Measurements from ENCODE around the gene HS6ST1.

HS6ST1 gene

DNA sequence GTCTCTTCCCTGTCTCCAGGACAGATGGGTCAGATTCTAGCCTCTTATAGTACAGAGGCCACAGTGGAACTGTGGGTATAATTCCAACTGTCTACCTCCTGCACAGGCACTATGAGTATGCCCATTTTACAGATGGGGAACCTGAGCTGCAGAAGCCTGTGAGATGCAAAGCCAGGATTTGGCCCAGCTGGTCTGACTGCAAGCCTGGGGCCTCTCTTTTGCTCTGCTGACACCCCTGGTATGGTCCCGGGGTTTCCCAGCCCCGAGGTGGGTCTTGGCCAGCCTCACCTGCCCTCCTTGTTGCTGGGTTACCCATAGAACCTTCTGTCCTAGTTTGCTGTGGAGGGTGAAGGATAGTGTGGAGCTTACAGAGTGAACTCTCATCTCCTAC is 9.8 kb downstream of the HS6ST1 start:
- DNase-seq: no peak

DNA sequence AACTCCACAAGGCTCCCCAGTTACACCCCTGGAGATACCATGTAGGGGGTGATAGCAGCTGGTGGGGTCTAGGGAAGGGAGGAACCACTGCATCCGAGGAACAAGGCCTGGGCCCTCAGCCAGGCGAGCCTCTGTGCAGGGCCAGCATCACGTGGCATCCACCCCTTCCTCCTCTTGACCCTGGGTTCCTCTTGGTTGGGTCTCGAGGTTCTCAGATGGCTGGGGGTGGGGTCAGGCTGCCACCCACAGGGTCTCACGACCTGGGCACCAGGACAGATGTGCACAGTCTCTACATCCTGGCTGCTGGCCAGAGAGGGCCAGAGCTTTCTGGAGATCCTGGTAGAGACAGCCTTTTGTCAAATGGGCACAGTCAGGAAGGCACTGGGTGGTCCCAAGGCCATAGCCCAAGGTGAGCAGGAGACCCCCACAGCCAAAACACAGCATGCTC is 10.4 kb downstream of the HS6ST1 start:
- DNase-seq: no peak

DNA sequence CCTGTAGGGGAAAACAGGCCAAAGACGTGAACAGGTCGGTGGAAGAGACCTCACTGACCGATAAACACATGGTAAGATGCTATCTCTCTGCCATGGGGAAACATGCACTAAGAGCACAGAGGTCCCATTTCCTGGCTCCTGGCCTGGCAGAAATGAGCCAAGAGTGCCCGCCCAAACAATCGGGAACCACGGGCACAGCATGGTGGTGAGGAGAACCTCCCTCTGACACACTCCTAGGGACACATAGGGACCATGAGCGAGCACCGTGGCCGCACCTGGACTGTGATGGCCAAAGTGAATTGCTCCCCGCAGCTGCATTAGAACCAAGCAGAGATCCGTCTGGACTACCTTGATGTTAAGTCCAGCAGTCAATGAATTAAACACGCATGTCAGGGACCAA is 11.1 kb downstream of the HS6ST1 start:
- DNase-seq: no peak

DNA sequence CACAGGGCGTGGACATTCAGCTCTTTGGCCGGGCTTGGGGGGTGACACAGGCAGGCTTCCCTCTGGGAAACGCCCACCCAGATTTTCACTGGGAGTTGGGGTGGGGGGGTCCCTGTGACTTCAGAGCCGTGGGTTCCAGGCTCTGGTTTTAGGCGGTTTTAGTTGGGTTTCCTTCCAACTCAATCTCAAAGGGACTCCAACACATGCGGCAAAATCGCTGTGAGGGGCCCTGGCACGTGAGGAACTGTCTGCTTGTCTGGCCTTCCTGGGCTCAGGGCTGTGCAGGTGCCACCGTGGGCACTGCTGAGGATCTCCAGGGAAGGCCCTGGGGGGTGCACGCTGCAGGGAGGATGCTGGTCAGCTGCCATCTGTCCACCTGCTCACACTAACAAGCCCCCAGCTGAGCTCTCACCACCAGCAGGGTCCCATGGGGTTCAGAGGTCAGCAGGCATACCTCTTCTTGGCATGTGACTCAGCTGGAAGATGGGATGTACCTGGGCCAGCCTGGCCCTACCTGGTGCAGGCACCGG is 11.7 kb downstream of the HS6ST1 start:
- no peak for DNase-seq

DNA sequence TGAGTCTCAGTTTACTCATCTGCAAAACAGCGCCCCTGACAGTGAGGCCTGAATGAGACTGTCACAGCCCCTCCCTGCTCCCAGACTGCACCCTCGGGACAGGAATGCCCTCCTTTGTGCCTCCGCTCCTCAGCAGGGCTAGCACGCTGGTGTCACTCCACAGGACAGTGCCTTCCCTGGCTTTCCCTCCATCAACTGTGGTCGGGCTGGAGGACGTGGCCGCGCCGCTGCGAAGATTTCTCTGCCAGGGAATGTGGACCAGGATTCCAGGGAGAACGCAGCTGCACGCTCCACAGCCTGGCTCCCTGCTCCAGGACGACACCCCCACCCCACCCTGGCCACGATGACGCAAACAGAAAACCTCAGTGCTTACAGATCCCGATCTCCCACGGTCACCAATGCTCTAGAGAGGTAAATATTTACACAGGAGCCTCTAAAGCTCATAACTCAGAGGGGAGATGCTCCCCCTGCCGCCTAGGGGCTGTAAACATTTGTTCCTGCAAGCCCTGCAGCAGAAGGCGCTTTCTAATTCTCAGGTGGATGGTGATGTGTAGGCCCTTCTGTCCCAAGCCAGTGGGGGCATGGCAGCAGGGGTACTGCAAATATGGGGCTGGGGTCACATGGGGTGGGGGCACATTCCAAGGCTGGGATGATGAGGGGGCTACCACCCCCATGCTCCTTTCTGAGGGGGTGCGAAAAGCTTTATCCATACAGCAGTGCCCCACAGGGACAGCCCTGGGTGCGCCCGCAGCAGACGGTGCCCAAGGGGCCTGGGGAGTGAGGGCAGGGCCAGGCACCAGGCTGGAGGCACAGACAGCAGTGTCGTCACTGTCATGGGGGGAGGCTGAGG is 12.4 kb downstream of the HS6ST1 start:
- no peak for DNase-seq

DNA sequence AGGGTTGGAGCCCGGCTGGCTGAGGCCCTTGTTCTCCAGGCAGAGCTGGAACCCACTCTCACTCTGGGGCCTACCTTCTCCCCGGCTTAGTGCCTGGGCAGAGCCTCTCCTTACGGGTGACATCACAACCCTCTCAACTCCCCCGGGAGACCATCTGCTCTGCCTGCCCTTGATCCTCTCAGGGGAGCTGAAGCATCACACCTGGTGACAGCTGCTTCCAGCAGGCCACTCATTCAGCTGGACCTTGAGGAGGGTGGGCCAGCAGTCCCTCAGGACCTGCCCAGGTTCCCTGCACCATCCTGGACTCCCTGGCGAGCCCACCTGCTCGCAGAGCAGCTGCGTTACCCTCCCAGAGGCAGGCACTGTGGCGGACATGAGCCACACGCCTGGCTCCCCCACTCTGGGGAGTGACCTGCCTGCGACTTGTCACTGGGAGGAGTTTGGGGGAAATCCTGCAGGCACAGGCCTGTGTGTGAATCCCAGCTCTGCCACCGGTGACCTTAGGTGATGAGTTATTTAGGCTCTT is 13.1 kb downstream of the HS6ST1 start:
- DNase-seq: no peak

DNA sequence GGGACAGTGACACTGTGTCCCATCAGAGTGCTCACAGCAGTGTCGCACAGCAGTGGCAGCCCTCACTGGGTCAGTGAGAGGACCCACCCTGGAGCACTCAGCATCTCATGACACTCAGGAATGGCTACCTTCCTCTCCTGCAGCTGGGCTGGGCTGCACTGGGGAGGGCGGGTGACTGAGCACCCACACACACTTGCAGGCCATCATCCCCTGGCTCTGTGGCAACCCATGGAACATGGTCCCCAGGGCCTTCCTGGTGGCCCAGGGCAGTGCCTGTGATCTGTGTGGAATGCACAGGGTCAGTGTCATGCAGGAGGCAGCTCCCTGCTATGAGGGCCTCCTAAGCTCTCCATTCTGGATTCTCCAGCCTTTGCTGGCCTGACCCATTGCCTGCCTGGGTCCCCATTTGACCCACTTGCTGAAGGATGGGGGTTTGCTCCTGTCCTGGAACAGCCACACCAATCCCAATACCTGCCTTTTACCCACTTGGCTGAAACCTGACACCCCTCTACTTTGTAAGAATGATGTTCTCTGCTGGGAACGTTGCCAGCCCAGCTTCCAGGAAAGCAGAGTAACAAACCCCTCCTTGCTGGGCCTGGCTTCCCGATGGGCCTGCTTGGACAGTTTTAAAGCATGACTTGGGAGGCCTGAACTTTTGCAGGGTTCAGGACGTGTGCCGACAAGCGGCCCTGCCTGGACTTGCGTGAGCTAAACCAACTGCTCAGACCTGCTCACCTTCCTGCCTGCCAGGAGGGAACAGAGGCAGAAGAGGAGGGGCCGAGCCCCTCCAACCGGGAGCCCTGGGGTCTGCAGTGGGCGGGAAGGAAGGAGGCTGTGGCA is 13.7 kb downstream of the HS6ST1 start:
- DNase-seq: no peak

DNA sequence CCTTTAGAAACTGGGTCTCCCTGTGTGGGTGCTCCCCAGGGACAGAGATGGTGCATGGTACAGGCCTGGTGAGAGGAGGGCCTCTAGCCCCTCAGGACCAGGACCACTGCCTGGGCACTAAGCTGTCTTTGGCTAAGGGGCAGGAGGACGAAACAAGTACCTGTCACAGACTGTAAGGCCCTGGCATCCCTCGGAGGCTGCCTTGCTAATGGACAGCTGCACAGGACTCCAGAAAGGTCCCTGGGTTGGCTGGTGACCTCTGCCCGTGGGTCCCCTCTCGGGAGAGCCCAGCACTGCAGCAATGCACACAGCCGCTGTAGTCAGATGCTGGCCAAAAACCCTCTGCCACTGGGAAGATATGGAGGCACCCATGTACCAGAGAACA is 14.3 kb downstream of the HS6ST1 start:
- no peak for DNase-seq

DNA sequence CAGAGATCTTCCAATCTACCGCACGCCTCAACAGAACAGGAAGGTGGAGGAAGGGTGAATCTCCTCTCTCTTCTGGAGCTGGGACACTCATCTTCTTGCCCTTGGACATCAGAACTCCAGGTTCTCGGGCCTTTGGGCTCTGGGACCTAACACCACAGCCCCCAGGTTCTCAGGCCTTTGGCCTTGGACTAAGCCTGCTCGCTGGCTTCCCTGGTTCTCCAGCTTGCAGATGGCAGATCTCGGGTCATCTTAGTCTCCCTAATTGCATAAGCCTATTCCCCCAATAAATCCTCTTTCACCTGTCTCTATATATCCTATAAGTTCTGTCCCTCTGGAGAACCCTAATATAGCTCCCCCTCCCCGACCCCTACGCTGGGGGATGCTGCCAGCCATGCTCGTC is 14.8 kb downstream of the HS6ST1 start:
- DNase-seq: no peak

DNA sequence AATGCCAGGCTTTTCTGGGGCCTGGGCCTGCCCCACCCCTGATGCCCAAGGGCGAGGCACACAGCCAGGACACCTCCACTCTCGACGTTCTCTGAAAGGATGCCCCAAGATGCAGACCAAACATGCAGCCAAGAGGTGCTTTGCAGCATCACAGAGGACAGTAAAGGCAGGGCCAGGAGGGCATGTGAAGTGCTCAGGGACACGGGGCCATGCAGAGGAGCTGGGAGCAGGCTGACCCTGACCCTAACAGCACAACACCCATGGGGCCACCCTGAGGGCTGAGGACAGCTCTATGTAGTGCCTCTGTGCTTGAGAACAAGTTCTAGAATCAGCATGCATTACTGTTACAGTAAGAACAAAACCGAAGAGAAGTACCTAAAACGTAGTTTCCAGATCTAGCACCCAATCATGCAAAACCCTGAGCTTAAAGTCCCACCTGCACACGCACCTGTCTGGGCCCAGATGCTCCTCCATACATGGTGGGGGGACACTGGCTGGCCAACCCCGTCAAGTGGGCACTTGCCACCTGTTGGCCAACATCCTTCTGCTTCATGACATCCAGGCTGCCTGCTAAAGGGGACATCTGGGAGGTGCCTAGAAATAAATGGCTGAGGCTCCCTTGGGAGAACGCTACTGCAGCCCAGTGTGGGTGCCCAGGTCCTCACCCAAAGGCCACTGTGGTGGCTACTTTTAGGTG is 15.4 kb downstream of the HS6ST1 start:
- DNase-seq: no peak

DNA sequence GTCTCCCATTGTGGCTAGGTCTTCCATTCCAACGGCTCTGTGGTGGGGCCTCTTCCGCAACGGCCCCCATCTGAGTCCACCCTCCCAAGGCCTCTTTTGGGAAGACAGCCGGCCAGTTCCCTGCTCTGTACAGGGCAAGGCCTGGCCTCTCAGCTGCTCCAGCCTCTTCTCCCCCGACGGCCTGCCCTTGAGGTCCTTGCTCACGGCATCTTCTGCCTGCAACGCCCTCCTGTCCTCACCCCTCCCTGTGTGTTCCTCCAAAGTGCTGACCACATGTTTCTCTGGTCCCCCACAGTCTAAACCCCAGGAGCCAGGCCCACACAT is 16.0 kb downstream of the HS6ST1 start:
- no peak for DNase-seq

DNA sequence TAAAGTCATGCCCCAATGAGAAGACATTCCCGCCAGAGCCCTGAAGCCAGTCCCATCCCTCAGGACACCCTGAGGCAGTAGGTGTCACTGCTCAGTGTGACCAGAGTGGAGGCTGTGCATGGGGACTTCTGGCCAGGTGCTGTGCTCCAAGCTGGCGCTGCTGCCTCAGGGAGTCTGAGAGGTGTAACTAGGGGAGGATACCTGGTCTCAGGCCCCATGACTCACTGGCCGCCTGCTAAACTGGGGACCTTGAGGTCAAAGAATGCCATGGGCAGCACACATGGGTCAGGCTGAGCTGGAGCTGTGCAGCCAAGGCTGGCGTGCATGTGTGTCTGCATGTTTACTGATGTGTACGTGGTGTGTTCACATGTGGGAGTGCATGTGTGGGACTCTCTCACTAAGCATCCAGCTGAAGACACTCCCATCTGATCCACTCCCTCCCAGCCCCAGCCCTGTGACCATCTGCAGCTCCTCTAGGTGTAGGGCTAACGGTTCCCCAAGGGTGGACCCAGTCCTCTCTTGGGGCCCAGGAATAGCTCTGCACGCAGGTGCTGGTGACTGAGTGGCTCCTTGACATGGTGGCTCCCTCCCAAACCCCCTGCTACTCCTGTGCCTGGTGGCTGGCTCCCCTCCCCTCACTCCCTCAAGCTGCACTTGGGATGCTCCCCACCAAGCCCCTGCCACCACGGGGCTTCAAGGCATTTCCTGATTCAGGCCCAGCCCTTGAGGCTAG is 16.5 kb downstream of the HS6ST1 start:
- DNase-seq: no peak

DNA sequence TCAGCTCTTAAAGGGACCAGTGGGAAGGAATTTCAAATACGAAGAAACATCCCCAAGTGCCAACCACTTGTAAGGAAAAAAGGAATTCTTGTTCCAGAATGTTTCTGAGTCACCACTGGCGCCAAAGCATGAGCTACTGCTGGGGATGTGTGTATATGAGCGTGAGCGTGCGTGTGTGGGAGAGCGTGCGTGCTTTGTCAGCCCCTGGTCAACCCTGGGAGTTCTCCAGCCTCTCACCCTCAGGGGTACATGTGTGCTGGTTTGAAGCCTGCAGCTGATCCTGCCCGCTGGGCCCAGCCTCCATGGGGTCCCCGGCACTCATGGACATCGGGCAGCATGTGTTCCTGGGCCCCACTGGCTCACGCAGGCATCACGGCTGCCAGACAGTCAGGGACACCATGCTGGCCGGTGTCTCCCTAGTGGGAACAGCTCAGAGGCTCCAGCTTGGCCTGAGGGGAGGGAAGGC is 17.1 kb downstream of the HS6ST1 start:
- no peak for DNase-seq

DNA sequence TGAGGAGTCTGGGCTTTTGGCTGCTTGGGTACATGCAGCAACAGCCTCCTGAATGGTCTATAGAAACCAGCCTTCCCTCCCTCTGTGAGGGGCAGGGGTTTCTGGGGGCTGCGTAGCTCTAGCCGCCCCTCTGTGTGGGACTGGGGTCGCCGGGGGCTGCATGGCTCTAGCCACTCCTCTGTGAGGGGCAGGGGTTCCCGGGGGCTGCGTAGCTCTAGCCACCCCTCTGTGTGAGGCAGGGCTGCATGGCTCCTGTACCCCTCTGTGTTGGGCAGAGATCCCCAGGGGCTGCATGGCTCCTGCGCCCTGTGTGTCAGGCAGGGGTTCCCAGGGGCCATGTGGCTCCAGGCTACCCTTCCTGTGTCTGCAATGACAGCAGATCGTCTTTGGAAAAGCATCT is 17.6 kb downstream of the HS6ST1 start:
- DNase-seq: no peak

DNA sequence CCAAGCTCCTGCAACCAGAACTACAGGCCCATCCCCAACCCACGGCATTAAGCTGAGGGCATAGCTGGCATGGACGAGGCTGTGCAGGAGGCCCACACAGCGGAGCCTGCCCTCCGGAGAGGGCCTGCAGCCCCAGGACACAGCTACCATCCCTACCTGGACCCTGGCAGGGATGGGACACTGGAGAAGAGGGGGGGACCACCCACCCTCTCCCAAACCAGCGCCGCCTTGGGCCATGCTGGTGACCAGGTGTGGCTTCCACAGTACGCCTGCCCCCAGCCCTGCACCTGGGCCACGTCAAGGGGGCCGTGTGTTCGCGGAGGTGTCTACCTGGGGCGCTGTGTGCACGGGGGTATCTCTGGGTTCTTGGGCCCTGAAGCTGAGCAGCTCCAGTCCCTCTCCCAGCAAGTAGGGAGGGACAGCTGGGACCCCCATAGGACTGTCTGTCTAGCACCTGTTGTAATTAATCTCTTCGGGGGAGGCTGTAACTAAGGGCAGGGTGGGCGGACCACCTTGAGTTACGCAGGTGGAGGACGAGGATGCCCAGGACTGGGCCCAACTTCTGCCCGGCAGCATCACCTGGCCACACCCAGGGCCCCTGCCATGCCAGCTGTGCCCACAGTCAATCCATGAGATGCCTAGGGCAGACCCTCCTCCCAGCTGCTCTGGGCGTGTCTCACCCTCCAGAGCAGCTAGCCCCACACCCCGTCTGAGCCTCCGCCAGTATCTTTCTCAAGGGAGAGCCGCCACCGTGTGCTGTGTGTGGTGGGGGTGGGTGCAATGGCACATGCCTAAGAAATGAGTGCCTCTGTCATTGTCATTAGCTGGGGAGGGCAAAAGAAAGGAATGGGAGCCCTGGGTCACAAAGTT is 18.3 kb downstream of the HS6ST1 start:
- DNase-seq: no peak

DNA sequence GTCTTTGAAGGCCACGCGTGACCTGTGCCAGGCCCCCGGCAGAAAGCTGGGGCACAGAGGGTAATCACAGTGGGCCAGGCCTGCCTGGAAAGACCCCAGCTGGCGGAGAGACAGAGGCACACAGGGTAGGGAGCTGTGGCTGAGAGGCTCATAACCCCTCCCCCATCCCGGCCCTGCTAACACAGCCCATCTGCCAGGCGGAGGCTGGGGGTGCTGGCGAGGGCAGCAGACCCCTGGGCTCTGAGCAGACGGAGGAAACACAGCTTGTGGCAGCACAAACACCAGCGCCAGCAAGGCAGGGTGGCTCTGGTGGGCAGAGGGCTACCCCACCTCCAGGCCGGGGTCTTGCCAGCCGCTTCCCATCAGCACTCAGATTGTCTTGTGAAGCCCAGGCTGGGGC is 19.0 kb downstream of the HS6ST1 start:
- no peak for DNase-seq

DNA sequence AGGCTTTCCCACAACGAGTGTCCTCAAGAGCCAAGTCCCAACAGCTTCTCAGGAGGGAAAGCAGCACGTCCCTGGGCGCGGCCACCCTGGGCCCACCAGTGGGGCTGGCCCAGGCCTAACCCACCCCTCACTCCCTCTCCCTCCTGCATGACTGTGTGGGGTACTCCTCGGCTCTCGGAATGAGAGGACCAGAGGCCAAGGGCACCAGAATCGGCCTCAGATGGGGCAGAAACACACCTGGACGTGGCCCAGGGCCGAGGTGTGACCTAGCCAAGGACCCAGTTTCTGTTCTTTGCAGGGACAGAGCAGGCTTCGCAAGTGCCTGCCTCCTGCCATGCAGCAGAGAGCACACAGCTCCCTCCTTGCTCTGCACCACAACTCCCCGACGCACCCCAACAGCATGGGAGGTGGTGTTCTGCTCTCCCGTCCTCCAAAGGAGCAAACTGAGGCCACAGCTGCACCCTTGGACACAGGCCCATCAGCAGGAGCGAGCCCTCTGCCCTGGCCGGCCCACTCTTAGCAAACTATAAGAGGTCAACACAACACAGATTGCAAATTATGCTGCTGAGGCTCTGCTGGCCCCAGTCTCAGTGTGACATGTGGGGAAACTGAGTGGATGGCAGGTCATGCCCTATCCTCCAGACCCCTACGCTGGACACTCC is 19.7 kb downstream of the HS6ST1 start:
- no peak for DNase-seq

DNA sequence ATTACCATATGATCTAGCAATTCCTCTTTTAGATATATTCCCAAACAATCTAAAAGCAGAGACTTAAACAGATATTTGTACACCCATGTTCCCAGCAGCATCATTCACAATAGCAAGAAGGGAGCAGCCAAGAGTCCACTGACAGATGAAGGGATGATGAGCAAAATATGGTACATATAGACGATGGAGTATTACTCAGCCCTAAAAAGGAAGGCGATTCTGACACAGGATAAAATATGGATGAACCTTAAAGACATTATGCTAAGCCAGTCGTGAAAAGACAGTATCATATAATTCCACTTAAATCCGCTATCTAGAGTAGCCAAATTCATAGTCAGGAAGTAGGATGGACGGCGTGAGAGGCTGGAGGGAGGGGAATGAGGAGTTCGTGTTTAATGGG is 20.4 kb downstream of the HS6ST1 start:
- no peak for DNase-seq

DNA sequence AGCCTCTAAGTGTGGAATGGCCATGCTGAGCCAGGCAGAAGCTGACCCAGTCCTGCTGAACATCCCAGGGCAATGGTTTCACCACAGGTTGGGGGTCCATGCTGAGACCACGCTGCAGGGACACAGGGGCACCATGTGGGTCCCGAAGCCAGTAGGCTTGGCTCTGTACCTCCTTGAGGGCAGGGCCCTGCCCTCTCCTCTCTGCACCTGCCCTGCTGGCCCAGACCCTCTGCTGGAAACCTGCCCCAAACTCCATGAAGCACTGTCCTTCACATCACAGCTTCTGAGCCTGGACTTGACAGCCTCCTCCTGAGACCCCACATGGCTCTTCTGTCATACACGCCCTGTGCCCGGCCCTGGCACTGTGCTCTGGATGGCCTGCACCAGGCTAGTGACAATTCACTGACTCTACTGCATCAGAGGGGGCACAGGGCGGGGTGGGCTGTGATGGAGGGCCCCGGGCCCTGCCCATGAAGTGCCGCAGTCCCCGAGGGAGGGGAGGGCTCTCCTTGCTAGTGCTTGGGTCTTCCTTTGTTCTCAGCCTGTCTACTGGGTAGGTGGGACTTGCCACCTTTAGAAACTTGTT is 24.7 kb downstream of the HS6ST1 start:
- no peak for DNase-seq

DNA sequence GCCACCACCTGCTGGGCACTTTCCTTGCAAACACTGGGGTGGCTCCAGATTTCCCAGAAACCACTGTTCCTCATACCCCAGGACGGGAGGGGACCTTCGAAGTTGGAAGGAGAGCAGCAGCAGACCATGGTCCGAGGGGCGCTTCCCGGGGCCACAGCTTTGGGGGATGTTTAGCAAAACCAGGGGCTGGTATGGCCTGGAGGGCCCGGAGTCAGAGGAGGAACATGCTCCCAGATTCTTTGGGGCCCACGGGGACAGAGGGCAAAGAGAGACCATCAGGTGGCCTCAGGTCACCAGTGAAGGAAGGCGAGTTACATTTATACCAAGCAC is 25.3 kb downstream of the HS6ST1 start:
- DNase-seq: no peak
